ENCODE data around the gene CD86. TPM values are rescaled to one million over a fixed set of nuclear protein-coding genes. Genes with fewer than 3 reads are reported as not detected.

CD86 gene
- total RNA-seq, 1 donor from 2014 or later: not detected

DNA sequence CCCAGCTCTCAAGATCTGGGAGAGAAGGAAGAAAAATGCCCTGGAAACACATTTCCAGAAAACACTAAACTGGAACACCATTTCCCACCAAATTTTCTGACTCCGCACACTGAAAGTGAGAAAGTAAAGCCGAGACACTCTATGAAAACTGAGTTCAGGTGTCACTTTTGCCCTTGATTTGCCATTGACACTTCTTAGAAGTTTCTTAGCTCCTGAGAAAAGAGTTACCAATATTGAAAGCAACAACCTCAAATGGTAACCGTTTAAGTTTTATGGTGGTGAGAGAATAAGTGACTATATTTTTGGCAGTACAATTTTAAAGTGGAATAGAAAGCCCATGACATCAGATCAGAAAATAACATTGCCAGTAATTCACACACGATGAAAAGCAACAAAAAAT is 39.0 kb downstream of the CD86 start:
- Histone ChIP-seq H3K9me3 (ENCODE audit: insufficient read depth, low read depth, low read length) (no peaks in the 10 kb centered on the region), H3K4me1 (ENCODE audit: insufficient read depth, low read length) (no peaks in the 10 kb centered on the region), H3K27me3 (ENCODE audit: insufficient read depth, low read length) (no peaks in the 10 kb centered on the region), H3K36me3 (ENCODE audit: insufficient read depth, low read length) (no peaks in the 10 kb centered on the region), H3K9ac (ENCODE audit: low read length) (no peak overlapping the region), H3K4me3 (ENCODE audit: insufficient read depth, low read depth, low read length) (no peak overlapping the region), H3K79me2 (ENCODE audit: insufficient read depth, low read length) (no peaks in the 10 kb centered on the region), H3K4me2 (ENCODE audit: low read length) (no peak overlapping the region), H4K20me1 (ENCODE audit: insufficient read depth, low read length) (no peaks in the 10 kb centered on the region), H3K27ac (ENCODE audit: low read depth, low read length) (no peak overlapping the region), H2AFZ (ENCODE audit: low read depth, low read length) (no peak overlapping the region)
- DNase-seq (ENCODE audit: low read depth) (no peak), FAIRE-seq (no peak)
- no peak for TF ChIP-seq EZH2 (IDR thresholded peaks at IDR 0.05; ENCODE audit: insufficient read depth, low read length)
- TF ChIP-seq, protein P1, sequence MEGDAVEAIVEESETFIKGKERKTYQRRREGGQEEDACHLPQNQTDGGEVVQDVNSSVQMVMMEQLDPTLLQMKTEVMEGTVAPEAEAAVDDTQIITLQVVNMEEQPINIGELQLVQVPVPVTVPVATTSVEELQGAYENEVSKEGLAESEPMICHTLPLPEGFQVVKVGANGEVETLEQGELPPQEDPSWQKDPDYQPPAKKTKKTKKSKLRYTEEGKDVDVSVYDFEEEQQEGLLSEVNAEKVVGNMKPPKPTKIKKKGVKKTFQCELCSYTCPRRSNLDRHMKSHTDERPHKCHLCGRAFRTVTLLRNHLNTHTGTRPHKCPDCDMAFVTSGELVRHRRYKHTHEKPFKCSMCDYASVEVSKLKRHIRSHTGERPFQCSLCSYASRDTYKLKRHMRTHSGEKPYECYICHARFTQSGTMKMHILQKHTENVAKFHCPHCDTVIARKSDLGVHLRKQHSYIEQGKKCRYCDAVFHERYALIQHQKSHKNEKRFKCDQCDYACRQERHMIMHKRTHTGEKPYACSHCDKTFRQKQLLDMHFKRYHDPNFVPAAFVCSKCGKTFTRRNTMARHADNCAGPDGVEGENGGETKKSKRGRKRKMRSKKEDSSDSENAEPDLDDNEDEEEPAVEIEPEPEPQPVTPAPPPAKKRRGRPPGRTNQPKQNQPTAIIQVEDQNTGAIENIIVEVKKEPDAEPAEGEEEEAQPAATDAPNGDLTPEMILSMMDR (IDR thresholded peaks at IDR 0.05; ENCODE audit: insufficient read depth, low read depth, low read length): no peak
- Mint-ChIP-seq H3K9me3 (ENCODE audit: unreplicated experiment) (no peaks in the 10 kb centered on the region), H3K4me3 (ENCODE audit: unreplicated experiment) (no peak overlapping the region), H3K27ac (ENCODE audit: unreplicated experiment) (no peak overlapping the region), H3K36me3 (ENCODE audit: low read depth, unreplicated experiment) (no peaks in the 10 kb centered on the region), H3K4me1 (ENCODE audit: low read depth, unreplicated experiment) (no peaks in the 10 kb centered on the region), H3K27me3 (ENCODE audit: low read depth, unreplicated experiment) (peaks cover 2% of the 10 kb centered on the region)

DNA sequence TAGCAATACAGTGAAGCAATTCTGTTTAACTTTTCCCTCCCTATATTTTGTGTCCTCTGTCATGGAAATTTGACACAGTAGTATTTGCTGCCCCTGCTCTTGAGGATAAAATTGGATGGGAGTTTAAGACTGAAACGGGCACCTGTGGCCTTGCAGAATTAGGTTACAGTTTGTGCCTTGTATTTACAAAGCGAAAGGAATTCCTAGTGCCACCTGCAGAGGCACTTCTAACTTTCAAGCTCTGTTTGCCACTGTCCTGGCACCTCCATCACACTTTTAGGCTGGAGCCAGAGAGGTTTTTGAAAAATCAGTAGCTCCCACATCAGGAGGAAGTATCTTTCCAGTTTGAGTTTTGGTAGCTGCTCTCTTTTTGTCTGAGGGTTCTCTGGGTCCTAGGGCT is 39.5 kb downstream of the CD86 start:
- TF ChIP-seq, protein P1 (IDR thresholded peaks at IDR 0.05; ENCODE audit: insufficient read depth, low read depth, low read length): no peak
- no peak for TF ChIP-seq EZH2 (IDR thresholded peaks at IDR 0.05; ENCODE audit: insufficient read depth, low read length)
- no peaks in the 10 kb centered on the region for H3K36me3 ChIP-seq (ENCODE audit: insufficient read depth, low read length)
- H3K9me3 Mint-ChIP-seq (ENCODE audit: unreplicated experiment): no peaks in the 10 kb centered on the region
- H2AFZ ChIP-seq (ENCODE audit: low read depth, low read length): no peak overlapping the region
- no peaks in the 10 kb centered on the region for H4K20me1 ChIP-seq (ENCODE audit: insufficient read depth, low read length)
- no peak overlapping the region for H3K4me3 ChIP-seq (ENCODE audit: insufficient read depth, low read depth, low read length)
- DNase-seq (ENCODE audit: low read depth): no peak
- H3K79me2 ChIP-seq (ENCODE audit: insufficient read depth, low read length): no peaks in the 10 kb centered on the region
- H3K9ac ChIP-seq (ENCODE audit: low read length): no peak overlapping the region
- no peak overlapping the region for H3K27ac Mint-ChIP-seq (ENCODE audit: unreplicated experiment)
- no peaks in the 10 kb centered on the region for H3K27me3 ChIP-seq (ENCODE audit: insufficient read depth, low read length)
- H3K9me3 ChIP-seq (ENCODE audit: insufficient read depth, low read depth, low read length): no peaks in the 10 kb centered on the region
- no peaks in the 10 kb centered on the region for H3K4me1 ChIP-seq (ENCODE audit: insufficient read depth, low read length)
- H3K4me3 Mint-ChIP-seq (ENCODE audit: unreplicated experiment): no peak overlapping the region
- H3K36me3 Mint-ChIP-seq (ENCODE audit: low read depth, unreplicated experiment): no peaks in the 10 kb centered on the region
- no peaks in the 10 kb centered on the region for H3K4me1 Mint-ChIP-seq (ENCODE audit: low read depth, unreplicated experiment)
- no peak for FAIRE-seq
- peaks cover 2% of the 10 kb centered on the region for H3K27me3 Mint-ChIP-seq (ENCODE audit: low read depth, unreplicated experiment)
- no peak overlapping the region for H3K4me2 ChIP-seq (ENCODE audit: low read length)
- no peak overlapping the region for H3K27ac ChIP-seq (ENCODE audit: low read depth, low read length)

DNA sequence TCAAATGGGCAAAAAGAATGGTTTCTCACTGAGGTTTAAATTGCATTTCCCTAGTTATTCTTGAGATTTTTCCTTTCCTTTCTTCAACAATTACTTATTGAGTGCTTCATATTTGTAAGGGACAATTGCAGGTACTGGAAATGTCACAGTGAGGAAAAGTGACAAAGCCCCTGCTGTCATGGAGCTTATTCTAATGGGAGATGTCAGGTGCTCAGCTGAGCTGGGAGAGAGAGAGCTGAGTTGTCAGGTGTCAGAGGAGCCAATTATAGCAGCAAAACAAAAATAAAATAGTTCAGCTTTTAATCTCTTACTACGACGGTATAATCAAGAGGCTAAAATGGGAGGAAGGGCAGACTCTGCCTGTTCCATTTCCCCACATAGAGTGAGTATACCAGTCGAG is 42.0 kb downstream of the CD86 start:
- H3K27ac ChIP-seq (ENCODE audit: low read depth, low read length): no peak overlapping the region
- no peaks in the 10 kb centered on the region for H3K4me1 Mint-ChIP-seq (ENCODE audit: low read depth, unreplicated experiment)
- H3K4me3 ChIP-seq (ENCODE audit: insufficient read depth, low read depth, low read length): no peak overlapping the region
- FAIRE-seq (no peak), DNase-seq (ENCODE audit: low read depth) (no peak)
- no peaks in the 10 kb centered on the region for H4K20me1 ChIP-seq (ENCODE audit: insufficient read depth, low read length)
- TF ChIP-seq EZH2 (IDR thresholded peaks at IDR 0.05; ENCODE audit: insufficient read depth, low read length): no peak
- TF ChIP-seq, protein P1 (IDR thresholded peaks at IDR 0.05; ENCODE audit: insufficient read depth, low read depth, low read length): no peak
- no peak overlapping the region for H2AFZ ChIP-seq (ENCODE audit: low read depth, low read length)
- no peaks in the 10 kb centered on the region for H3K27me3 ChIP-seq (ENCODE audit: insufficient read depth, low read length)
- H3K27me3 Mint-ChIP-seq (ENCODE audit: low read depth, unreplicated experiment): no peaks in the 10 kb centered on the region
- no peak overlapping the region for H3K4me2 ChIP-seq (ENCODE audit: low read length)
- no peaks in the 10 kb centered on the region for H3K36me3 ChIP-seq (ENCODE audit: insufficient read depth, low read length)
- H3K27ac Mint-ChIP-seq (ENCODE audit: unreplicated experiment): no peak overlapping the region
- no peaks in the 10 kb centered on the region for H3K9me3 ChIP-seq (ENCODE audit: insufficient read depth, low read depth, low read length)
- H3K36me3 Mint-ChIP-seq (ENCODE audit: low read depth, unreplicated experiment): no peaks in the 10 kb centered on the region
- no peaks in the 10 kb centered on the region for H3K79me2 ChIP-seq (ENCODE audit: insufficient read depth, low read length)
- H3K4me1 ChIP-seq (ENCODE audit: insufficient read depth, low read length): no peaks in the 10 kb centered on the region
- H3K4me3 Mint-ChIP-seq (ENCODE audit: unreplicated experiment): no peak overlapping the region
- no peaks in the 10 kb centered on the region for H3K9me3 Mint-ChIP-seq (ENCODE audit: unreplicated experiment)
- H3K9ac ChIP-seq (ENCODE audit: low read length): no peak overlapping the region
